Stimulated activated naive CD4-positive, alpha-beta T cell (primary cell): ENCODE results near the gene MALRD1.

ENCODE experiments used
- DNase-seq, 6 experiments: peaks; one replicate each; lab custom pipeline; 2025; lab: John Stamatoyannopoulos, UW

MALRD1 gene

GRCh38 chr10:19111501-19112267 is 63.1 kb downstream of the MALRD1 start:
- no peak for DNase-seq

GRCh38 chr10:19117438-19117837 is 68.8 kb downstream of the MALRD1 start:
- no peak for DNase-seq

DNA sequence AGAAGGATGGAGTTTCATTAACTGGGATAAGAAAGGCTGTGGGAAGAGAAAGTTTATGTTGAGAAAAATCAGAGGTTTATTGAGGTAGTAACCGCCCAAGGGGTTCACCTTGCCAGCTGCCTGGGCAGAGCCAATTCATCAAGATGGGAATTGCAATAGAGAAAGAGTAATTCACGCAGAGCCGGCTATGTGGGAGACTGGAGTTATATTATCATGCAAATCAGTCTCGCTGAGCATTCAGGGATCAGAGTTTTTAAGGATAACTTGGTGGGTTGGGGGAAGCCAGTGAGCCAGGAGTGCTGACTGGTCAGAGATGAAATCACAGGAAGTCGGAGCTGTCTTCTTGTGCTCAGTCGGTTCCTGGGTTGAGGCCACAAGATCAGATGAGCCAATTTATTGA is 70.6 kb downstream of the MALRD1 start:
- DNase-seq = no peak

GRCh38 chr10:19120381-19120908 is 71.8 kb downstream of the MALRD1 start:
- no peak for DNase-seq

- DNase-seq = no peak
Measured at GRCh38 chr10:19133992-19134391, 85.4 kb downstream of the MALRD1 start.

- no peak for DNase-seq
Measured at GRCh38 chr10:19142967-19143366, 94.4 kb downstream of the MALRD1 start.

DNA sequence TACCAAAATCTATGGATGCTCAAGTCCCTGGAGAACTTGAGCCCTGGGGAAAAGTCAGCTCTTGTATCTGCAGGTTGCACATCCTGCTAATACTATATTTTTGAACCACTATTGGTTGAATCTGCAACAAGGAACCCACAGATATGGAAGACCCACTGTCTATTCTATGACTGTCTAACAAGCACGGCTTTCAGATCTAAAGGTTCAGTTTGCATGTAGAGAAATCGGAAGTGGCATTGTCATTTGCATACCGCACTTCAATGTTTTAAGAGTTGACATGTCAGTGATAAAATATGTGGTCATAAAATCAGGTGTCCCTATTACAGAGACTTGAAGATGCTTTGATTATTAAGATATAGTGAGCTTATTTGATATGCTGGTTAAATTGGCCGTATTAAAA is 95.6 kb downstream of the MALRD1 start:
- no peak for DNase-seq

DNA sequence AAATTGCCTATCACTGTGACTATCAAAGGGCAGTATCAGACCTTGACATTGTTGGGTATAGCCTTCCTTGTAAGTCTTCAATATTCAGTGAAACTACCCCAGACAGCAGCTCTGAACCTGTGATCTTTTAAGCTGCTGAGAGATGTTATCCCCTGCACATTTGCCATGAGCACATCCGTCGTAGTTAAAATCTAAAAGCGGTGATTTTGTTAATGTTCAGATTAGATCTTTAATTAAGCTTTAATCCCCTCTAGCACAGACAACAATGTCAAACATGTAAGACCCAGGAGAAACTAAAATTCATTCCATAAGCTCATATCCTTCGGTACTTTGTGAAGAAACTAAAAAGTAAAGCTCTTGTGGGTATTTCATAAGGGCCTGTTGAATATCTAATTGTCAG is 105.8 kb downstream of the MALRD1 start:
- DNase-seq = no peak

- no peak for DNase-seq
Measured at GRCh38 chr10:19158358-19158757, 109.8 kb downstream of the MALRD1 start.

GRCh38 chr10:19158870-19159269 is 110.3 kb downstream of the MALRD1 start:
- DNase-seq = no peak

DNA sequence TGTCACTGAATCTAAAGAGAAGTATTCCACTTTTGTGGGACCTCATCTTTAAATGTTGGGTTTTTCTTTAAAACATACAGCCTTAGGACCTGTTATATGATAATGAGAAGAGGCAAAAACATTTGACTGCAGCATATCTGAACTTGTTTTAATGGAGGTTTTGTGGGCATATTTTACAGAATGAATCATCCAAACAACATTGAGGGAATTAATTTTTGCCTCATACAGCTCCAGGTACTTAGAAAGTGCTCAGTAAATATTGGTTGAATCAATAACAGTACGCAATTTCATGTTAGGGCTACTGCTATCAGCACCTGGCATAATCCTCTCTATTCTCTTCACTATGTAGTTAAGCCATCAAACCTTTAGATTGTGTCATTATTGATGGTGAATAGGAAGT is 115.9 kb downstream of the MALRD1 start:
- no peak for DNase-seq

GRCh38 chr10:19168584-19168983 is 120.0 kb downstream of the MALRD1 start:
- no peak for DNase-seq

GRCh38 chr10:19169041-19169440 is 120.4 kb downstream of the MALRD1 start:
- no peak for DNase-seq

- no peak for DNase-seq
Measured at GRCh38 chr10:19169684-19170083, 121.1 kb downstream of the MALRD1 start.

DNA sequence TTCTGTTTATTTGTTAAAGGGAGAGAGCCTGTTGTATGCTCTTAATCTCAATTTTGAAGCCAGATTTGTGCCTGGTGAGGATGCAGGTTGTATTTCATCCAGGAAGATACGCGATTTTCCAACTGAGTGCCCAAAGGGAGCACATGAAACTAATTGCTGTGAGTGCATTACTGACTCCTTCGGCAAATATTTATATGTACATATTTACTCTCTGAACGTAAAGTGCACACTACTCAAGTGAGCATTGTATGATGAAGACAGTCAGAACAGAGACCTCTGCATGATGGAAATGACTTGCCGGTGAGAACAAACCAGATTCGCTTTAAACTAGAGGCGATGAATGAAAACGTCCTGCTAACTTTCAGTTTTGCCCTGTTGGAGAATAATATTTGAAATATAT is 130.1 kb downstream of the MALRD1 start:
- no peak for DNase-seq

GRCh38 chr10:19184891-19185290 is 136.3 kb downstream of the MALRD1 start:
- DNase-seq = no peak

DNA sequence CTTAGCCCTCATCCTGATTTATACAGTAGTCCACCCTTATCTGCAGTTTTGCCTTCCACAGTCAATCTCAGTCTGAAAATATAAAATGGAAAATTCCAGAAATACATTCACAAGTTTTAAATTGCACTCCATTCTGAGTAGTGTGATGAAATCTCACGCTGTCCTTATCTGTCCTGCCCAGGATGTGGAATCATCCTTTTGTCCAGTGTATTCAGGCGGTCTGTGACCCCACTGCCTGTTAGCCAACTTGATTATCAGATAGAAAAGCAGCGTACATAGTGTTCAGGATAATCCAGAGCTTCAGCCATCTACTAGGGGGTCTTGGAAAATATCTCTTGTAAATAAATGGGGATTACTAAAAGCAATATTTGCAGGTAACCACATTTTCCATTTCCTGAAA is 146.3 kb downstream of the MALRD1 start:
- no peak for DNase-seq

DNA sequence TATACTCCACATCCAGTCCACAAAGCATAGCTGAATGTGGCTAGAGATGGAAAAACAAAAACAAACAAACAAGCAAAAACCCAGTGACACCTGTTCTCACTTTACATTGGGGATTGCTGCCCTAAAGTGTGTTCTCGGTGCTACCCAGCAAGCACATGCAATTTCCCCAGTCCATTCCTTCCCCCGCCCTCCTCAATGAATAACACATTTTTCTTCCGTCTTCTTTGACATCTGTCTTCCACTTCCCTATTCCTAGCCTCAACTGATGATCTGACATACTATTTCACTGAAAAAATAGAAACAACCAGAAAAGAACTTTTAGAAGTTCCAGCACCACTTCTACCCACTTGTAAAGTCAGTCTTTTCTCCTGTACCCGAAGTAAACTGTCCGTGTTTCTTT is 147.1 kb downstream of the MALRD1 start:
- DNase-seq = no peak

DNA sequence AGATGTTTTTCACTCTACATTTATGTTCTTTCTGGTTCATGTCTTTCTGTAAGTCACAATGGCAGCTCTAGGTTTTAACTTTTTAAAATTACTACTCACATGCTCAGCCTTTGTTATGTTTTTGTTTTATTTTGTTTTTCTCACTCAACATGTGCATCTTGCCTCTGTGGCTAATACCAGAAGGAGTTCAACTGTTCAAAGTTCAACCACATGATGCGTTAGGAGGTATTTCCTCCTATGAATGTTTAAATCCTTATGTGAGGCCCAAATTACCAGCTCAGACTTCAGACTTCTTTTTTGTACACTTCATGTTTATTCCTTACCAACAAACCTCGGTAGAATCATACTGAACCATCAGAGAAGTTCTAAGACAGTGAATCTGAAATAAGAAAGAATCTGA is 151.6 kb downstream of the MALRD1 start:
- no peak for DNase-seq

GRCh38 chr10:19204246-19204917 is 155.8 kb downstream of the MALRD1 start:
- DNase-seq = no peak

DNA sequence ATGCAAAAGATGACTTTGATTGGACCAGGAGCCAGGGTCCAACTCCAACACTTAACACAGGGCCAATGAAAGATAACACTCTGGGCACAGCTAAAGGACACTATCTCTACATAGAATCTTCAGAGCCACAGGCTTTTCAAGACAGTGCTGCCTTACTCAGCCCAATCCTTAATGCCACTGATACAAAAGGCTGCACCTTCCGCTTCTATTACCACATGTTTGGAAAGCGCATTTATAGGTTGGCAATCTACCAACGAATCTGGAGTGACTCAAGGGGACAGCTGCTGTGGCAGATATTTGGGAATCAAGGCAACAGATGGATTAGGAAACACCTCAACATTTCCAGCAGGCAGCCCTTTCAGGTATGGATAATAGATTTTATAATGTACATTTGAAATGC is 160.7 kb downstream of the MALRD1 start:
- no peak for DNase-seq

DNA sequence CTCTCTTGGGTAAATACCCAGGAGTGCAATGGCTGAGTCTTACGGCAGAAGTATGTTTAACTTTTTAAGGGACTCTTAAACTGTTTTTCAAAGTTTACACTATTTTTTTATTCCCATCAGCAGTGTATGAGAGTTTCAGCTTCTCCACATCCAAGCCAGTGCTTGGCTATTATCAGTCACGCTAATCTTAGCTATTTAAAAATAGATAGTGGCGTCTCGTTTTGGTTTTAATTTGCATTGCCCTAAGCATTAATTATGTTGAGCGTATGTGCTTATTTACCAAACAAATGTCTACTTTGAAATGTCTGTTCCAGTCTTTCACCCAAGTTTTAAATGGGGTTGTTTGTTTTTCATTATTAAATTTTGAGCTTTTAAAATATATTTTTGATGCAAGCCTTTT is 164.0 kb downstream of the MALRD1 start:
- DNase-seq = no peak

- no peak for DNase-seq
Measured at GRCh38 chr10:19221216-19221615, 172.6 kb downstream of the MALRD1 start.

DNA sequence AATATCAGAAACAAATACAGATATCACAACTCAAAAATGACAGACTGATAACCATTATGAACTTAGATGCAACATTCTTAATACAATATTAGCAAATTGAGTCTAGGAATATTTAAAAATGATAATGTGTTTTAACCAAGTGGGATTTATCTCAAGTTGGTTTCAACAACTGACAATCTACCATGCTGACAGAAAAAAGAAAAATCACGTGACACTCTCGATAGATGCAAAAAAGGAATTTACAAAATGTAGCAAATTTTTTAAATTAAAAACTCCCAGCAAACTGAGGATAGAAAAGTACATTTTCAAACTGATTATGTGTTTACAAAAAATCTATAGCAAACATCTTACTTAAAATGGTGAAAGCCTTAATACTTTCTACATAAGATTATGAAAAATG is 177.4 kb downstream of the MALRD1 start:
- DNase-seq = no peak
